Cardiac atrium fibroblast (primary cell): ENCODE data around the gene HTR2C. TPM values are rescaled to one million over a fixed set of nuclear protein-coding genes. Genes with fewer than 3 reads are reported as not detected.

Experiments used
- total RNA-seq: library from RNA; depleted of rRNA; stranded (reverse); fragments of >200 nt; gene quantifications from 2 replicates; pipeline ENCODE4 v1.2.3, GENCODE V29; 2015

Gene HTR2C
- total RNA-seq = not detected in 2 replicates

DNA sequence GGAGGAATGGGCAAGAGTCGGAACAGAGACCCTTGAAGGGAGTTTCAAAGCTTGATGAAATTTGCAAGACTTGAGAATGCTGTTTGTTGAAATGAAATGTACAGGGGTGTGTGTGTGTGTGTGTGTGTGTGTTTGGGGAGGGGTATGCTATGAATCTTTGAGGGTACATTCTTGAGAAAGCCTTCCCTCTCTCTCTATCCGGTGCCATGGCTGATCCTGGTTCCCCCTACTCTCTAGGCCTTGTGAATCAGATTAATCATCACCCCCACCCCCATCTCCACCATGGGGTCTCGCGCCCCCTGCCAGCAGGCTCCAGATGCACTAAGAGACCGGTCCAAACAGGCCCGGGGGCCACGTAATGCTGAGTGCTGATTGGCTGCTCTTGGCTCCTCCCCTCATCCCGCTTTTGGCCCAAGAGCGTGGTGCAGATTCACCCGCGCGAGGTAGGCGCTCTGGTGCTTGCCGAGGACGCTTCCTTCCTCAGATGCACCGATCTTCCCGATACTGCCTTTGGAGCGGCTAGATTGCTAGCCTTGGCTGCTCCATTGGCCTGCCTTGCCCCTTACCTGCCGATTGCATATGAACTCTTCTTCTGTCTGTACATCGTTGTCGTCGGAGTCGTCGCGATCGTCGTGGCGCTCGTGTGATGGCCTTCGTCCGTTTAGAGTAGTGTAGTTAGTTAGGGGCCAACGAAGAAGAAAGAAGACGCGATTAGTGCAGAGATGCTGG lies at the start of gene HTR2C:
TSS of gene HTR2C (plus strand) at position 441 of the 729 bp plus-strand sequence. CDS start 142,851 bp downstream, outside the sequence.

